Measurements from ENCODE around the gene TMPRSS13. TPM values are rescaled to one million over a fixed set of nuclear protein-coding genes. Genes with fewer than 3 reads are reported as not detected.

TMPRSS13 gene
- total and polyA plus RNA-seq, 9 of the 15 experiments (the other 6 are each of a cell fraction or from before 2014, with no cell fraction given), result 0.11 to 0.29 (median 0.15) TPM

DNA sequence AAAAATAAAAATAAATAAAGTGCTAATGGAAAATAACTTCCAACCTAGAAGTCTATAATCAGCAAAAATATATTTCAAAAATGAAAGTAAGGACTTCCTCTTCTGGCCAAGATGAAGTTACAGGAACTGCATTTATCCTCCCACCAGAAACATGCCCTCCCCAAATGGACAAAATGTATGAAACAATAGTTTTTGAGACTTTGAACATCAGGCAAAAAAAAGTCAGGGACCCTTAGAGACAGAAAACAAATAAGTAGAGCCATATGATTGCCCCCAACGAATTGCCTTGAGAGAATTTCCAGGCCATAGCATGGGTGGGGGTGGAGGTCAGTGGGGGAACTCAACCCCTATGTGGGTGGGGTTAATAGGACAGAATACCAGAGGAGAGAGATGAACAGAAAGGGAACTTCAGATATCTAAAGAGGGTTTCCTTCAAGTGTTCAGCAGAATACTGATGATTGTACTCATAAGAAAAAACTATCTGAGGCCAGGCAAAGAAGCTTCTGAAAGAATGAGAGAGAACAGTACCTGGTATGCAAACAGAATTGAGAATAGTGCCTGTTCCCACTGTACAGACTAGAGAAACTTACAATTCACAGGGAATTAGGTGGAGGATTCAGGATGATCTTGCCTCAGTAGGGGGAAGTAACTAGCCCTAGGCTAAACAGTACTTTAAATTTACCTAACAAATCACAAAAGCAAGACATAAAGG is 30.4 kb upstream of the TMPRSS13 start:
- H3K9ac ChIP-seq (ENCODE audit: insufficient read depth in 1 of 2, low read depth in 2 of 2, low read length in 2 of 2), result peak overlapping the region in 1 of 2 experiments; percentile 23; a peak in 1 of 4 replicates
- POLR2A ChIA-PET, result interaction anchor here (1.0 to 1.7 kb wide), 2 partner anchors 9 to 27 kb away, joined by 4 read pairs; partner anchors contain the start of gene IL10RA
- H3K9me3 ChIP-seq (replicated peaks; ENCODE audit: control insufficient read depth, insufficient read depth, low read depth, low read length), result no peaks in the 10 kb centered on the region
- FAIRE-seq (no peak), ATAC-seq (peak; percentile 85), DNase-seq (ENCODE audit: extremely low read depth in 1 of 4, low spot score in 3 of 4) (peak in 1 of 4 experiments; percentile 39)
- no peaks in the 10 kb centered on the region for H3K9me1 ChIP-seq (ENCODE audit: control insufficient read depth, insufficient read depth, low read length)
- H3K79me2 ChIP-seq (ENCODE audit: control insufficient read depth, insufficient read depth, low read length), result no peaks in the 10 kb centered on the region
- intact Hi-C loops (cut with micrococcal nuclease), result no loop called here
- no peaks in the 10 kb centered on the region for H3K36me3 ChIP-seq (ENCODE audit: control insufficient read depth, insufficient read depth, low read length)
- H2AFZ ChIP-seq (ENCODE audit: low read depth, low read length), result peak overlapping the region; percentile 93
- H4K20me1 ChIP-seq (replicated peaks; ENCODE audit: control insufficient read depth, insufficient read depth, low read length), result no peaks in the 10 kb centered on the region
- peaks cover 3 to 11% of the 10 kb centered on the region in 2 experiments for H3K4me1 ChIP-seq (replicated peaks in 1 of 2; ENCODE audit: control insufficient read depth in 2 of 2, insufficient read depth in 2 of 2, low read length in 2 of 2)
- CTCF ChIA-PET (ENCODE audit: low intra/inter-chr PET ratio), result interaction anchor here (0.7 kb wide), 1 partner anchor 138 kb away, joined by 4 read pairs; no protein-coding TSS in a partner anchor
- H3K27ac ChIP-seq (ENCODE audit: extremely low read depth, low read depth, low read length), result peak overlapping the region; percentile 72; the same call in 2 of the 3 replicates
- no TSS peak for BruUV-seq (replicated peaks)
- 0% methylated on average over 1 of the region's 1 CpG for WGBS (ENCODE audit: insufficient coverage, low coverage, missing lambda C conversion rate)
- no peak overlapping the region for H3K4me3 ChIP-seq
- peak overlapping the region; percentile 41; the same call in 1 of the 2 replicates for H3K4me2 ChIP-seq (ENCODE audit: insufficient read depth, low read length)
- in situ Hi-C loops (cut with MboI), result no loop called here
- no peaks in the 10 kb centered on the region for H3K27me3 ChIP-seq (ENCODE audit: control insufficient read depth in 2 of 2, insufficient read depth in 2 of 2, low read length in 2 of 2)
- no peak for TF ChIP-seq ZNF24 (IDR thresholded peaks at IDR 0.05)
- TF ChIP-seq SMARCE1 (IDR thresholded peaks at IDR 0.05), result 0 out of 2 replicates have a peak, but pooled peaks have one; percentile 11
- TF ChIP-seq MAFG (tag; conservative IDR thresholded peaks at IDR 0.05), result peak; percentile 36
- peak; percentile 90 for TF ChIP-seq SPI1 (IDR thresholded peaks at IDR 0.05; ENCODE audit: borderline replicate concordance, low read depth, low read length)
- TF ChIP-seq ZNF197 (CRISPR knock-in tag; IDR thresholded peaks at IDR 0.05; ENCODE audit: low read depth), result no peak
- peak; percentile 71 for TF ChIP-seq C11orf30 (IDR thresholded peaks at IDR 0.05; ENCODE audit: low read depth)
- peak; percentile 54; the same call in 1 of the 2 replicates for TF ChIP-seq LEF1 (IDR thresholded peaks at IDR 0.05)
- TF ChIP-seq ZNF277 (CRISPR knock-in tag; IDR thresholded peaks at IDR 0.05; ENCODE audit: borderline replicate concordance), result no peak
- TF ChIP-seq, protein P1, sequence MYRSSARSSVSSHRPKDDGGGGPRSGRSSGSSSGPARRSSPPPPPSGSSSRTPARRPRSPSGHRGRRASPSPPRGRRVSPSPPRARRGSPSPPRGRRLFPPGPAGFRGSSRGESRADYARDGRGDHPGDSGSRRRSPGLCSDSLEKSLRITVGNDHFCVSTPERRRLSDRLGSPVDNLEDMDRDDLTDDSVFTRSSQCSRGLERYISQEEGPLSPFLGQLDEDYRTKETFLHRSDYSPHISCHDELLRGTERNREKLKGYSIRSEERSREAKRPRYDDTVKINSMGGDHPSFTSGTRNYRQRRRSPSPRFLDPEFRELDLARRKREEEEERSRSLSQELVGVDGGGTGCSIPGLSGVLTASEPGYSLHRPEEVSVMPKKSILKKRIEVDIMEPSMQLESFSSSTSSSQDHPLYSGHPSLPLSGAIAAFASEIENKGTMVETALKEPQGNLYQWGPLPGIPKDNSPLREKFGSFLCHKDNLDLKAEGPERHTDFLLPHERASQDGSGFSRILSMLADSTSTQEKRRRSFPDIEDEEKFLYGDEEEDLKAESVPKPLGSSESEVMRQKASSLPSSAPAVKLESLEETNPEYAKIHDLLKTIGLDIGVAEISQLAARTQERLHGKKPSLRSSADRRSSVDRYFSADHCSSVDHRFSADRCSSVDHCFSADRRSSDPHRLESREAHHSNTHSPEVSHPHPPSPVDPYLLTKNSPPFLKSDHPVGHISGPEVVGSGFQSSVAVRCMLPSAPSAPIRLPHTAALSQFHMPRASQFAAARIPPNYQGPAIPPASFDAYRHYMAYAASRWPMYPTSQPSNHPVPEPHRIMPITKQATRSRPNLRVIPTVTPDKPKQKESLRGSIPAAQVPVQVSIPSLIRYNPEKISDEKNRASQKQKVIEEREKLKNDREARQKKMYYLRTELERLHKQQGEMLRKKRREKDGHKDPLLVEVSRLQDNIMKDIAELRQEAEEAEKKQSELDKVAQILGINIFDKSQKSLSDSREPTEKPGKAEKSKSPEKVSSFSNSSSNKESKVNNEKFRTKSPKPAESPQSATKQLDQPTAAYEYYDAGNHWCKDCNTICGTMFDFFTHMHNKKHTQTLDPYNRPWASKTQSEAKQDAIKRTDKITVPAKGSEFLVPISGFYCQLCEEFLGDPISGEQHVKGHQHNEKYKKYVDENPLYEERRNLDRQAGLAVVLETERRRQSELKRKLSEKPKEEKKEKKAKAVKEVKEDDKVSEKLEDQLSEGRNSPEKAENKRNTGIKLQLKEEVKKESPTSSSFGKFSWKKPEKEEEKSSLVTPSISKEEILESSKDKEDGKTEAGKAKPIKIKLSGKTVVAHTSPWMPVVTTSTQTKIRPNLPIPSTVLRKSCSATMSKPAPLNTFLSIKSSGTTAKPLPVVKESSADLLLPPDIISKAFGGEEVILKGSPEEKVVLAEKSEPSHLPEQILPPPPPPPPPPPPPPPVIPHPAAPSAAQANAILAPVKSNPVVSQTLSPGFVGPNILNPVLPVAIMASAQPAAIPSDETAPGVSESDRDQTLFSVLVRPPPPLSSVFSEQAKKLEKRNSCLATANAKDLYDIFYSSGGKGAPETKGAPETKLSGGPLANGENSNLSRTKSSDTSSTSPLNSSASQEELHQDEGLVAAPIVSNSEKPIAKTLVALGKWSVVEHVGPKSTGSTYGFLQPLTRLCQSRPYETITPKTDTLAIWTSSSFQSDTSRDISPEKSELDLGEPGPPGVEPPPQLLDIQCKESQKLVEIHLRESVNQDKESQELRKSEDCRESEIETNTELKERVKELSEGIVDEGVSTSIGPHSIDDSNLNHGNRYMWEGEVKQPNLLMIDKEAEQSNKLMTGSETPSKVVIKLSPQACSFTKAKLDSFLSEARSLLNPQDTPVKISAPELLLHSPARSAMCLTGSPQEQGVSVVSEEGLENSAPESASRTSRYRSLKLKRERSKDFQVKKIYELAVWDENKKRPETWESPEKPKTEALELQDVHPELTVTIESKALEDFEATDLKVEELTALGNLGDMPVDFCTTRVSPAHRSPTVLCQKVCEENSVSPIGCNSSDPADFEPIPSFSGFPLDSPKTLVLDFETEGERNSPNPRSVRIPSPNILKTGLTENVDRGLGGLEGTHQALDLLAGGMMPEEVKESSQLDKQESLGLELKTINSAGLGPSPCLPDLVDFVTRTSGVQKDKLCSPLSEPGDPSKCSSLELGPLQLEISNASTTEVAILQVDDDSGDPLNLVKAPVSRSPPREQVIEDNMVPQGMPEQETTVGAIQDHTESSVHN (IDR thresholded peaks at IDR 0.05; ENCODE audit: borderline replicate concordance in 1 of 2, low read depth in 1 of 2), result peak in 1 of 2 experiments; percentile 40; a peak in 1 of 4 replicates
- TF ChIP-seq, protein P2, sequence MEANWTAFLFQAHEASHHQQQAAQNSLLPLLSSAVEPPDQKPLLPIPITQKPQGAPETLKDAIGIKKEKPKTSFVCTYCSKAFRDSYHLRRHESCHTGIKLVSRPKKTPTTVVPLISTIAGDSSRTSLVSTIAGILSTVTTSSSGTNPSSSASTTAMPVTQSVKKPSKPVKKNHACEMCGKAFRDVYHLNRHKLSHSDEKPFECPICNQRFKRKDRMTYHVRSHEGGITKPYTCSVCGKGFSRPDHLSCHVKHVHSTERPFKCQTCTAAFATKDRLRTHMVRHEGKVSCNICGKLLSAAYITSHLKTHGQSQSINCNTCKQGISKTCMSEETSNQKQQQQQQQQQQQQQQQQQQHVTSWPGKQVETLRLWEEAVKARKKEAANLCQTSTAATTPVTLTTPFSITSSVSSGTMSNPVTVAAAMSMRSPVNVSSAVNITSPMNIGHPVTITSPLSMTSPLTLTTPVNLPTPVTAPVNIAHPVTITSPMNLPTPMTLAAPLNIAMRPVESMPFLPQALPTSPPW (CRISPR knock-in tag; IDR thresholded peaks at IDR 0.05), result peak; percentile 42

All from K562 (cell line).